SK-MEL-5 (cell line): Measurements from ENCODE around the gene RANBP3. TPM values are rescaled to one million over a fixed set of nuclear protein-coding genes. Genes with fewer than 3 reads are reported as not detected.

ENCODE experiments used
- DNase-seq: peaks from one replicate; pipeline ENCODE4 v3.0.0-alpha.2; 2016; ENCODE audit warnings: low read depth, low spot score
- in situ Hi-C: cut with HindIII; loops from 2 replicates; pipeline ENCODE4 v1.10.0; 2016; ENCODE audit warnings: low sequenced_read_pairs, high pct_unique_total_duplicates, low pct_unique_long_range_greater_than_20kb
- total RNA-seq: library from RNA; depleted of rRNA; stranded (reverse); fragments of >200 nt; shearing (Covaris generic); gene quantifications from 2 replicates; pipeline ENCODE4 v1.2.3, GENCODE V29; 2014

The RANBP3 gene
- total RNA-seq, 1 experiment from 2014 or later: 26.7 TPM

- in situ Hi-C loops: no loop called here
- DNase-seq: no peak
Observed at GRCh38 chr19:5948752-5949564, 29.0 kb downstream of the RANBP3 start.

- in situ Hi-C loops: no loop called here
- DNase-seq: peak; percentile 49
Observed at GRCh38 chr19:5947435-5947834, 30.5 kb downstream of the RANBP3 start.

- DNase-seq: no peak
Observed at GRCh38 chr19:5943623-5944022, 34.3 kb downstream of the RANBP3 start.

GRCh38 chr19:5943045-5943444 lies 34.9 kb downstream of the RANBP3 start:
- DNase-seq: no peak
- in situ Hi-C loops: no loop called here

More at GRCh38 chr19:5943623-5944022, 34.3 kb downstream of the RANBP3 start:
- in situ Hi-C loops: no loop called here

GRCh38 chr19:5941673-5942072 lies 36.3 kb downstream of the RANBP3 start:
- no peak for DNase-seq
- in situ Hi-C loops: no loop called here

- DNase-seq: no peak
- in situ Hi-C loops: no loop called here
Observed at GRCh38 chr19:5940260-5941208, 37.4 kb downstream of the RANBP3 start.

- in situ Hi-C loops: no loop called here
- no peak for DNase-seq
Observed at GRCh38 chr19:5937550-5937949, 40.4 kb downstream of the RANBP3 start.

GRCh38 chr19:5936292-5936592 lies 41.7 kb downstream of the RANBP3 start:
- in situ Hi-C loops: no loop called here
- no peak for DNase-seq

GRCh38 chr19:5935473-5936291 lies 42.3 kb downstream of the RANBP3 start:
- DNase-seq: no peak
- in situ Hi-C loops: no loop called here

GRCh38 chr19:5934774-5935472 lies 43.0 kb downstream of the RANBP3 start:
- no peak for DNase-seq
- in situ Hi-C loops: no loop called here

- in situ Hi-C loops: no loop called here
- DNase-seq: no peak
Observed at GRCh38 chr19:5934069-5934401, 43.9 kb downstream of the RANBP3 start.

- in situ Hi-C loops: no loop called here
- DNase-seq: no peak
Observed at GRCh38 chr19:5933391-5934068, 44.4 kb downstream of the RANBP3 start.

GRCh38 chr19:5932609-5933262 lies 45.2 kb downstream of the RANBP3 start:
- DNase-seq: no peak
- in situ Hi-C loops: no loop called here

GRCh38 chr19:5932146-5932545 lies 45.8 kb downstream of the RANBP3 start:
- no peak for DNase-seq
- in situ Hi-C loops: no loop called here

GRCh38 chr19:5931251-5931650 lies 46.7 kb downstream of the RANBP3 start:
- DNase-seq: no peak
- in situ Hi-C loops: no loop called here

GRCh38 chr19:5929625-5930024 lies 48.3 kb downstream of the RANBP3 start:
- no peak for DNase-seq
- in situ Hi-C loops: no loop called here

GRCh38 chr19:5929179-5929578 lies 48.8 kb downstream of the RANBP3 start:
- DNase-seq: no peak
- in situ Hi-C loops: no loop called here
